Inflammatory macrophage treated with lipopolysaccharide for 4 hours (primary cell): ENCODE results near the gene ZNF22.

Experiments
- DNase-seq: peaks from one replicate; pipeline ENCODE4 v3.0.0-alpha.2; 2020

The ZNF22 gene

GRCh38 chr10:45035673-45036072, 35.0 kb downstream of the ZNF22 start:
- no peak for DNase-seq

GRCh38 chr10:45040921-45041542, 40.3 kb downstream of the ZNF22 start:
- DNase-seq, result no peak

GRCh38 chr10:45044290-45044689, 43.6 kb downstream of the ZNF22 start:
- DNase-seq, result no peak

GRCh38 chr10:45050551-45051235, 50.0 kb downstream of the ZNF22 start:
- no peak for DNase-seq

GRCh38 chr10:45052700-45053099, 52.0 kb downstream of the ZNF22 start:
- DNase-seq, result peak; percentile 27

- peak; percentile 52 for DNase-seq
Measured at GRCh38 chr10:45053569-45054100, 52.9 kb downstream of the ZNF22 start.
